GM13977 (cell line): Measurements from ENCODE around the gene WDR1.

ENCODE experiments used
- DNase-seq: peaks from one replicate; pipeline ENCODE4 v3.0.0; 2012; ENCODE audit warnings: low spot score
- CTCF ChIP-seq: IDR thresholded peaks from 2 replicates; pipeline ENCODE4 v1.5.1; 2012; ENCODE audit warnings: mild to moderate bottlenecking, control low read depth; ENCODE audit not compliant: insufficient read depth; ENCODE audit errors: extremely low read depth, missing control alignments
- in situ Hi-C: fragments of 300-500 bp; cut with MboI; formaldehyde crosslinking; loops from one replicate; pipeline ENCODE4 v1.12.0; 2022; ENCODE audit warnings: low sequenced_read_pairs, low pct_unique_long_range_greater_than_20kb, mixed read lengths, inconsistent platforms; ENCODE audit not compliant: unreplicated experiment

WDR1 gene

GRCh38 chr4:10119773-10120172 lies 3.2 kb upstream of the WDR1 start:
- in situ Hi-C loops: no loop called here
- no peak for DNase-seq
- no peak for TF ChIP-seq CTCF

GRCh38 chr4:10119278-10119677 lies 2.7 kb upstream of the WDR1 start:
- DNase-seq: no peak
- no peak for TF ChIP-seq CTCF

GRCh38 chr4:10118048-10119004 lies 1.7 kb upstream of the WDR1 start:
- in situ Hi-C loops: no loop called here
- TF ChIP-seq CTCF: no peak
- DNase-seq: peak; percentile 29

More at GRCh38 chr4:10119278-10119677, 2.7 kb upstream of the WDR1 start:
- in situ Hi-C loops: no loop called here

- in situ Hi-C loops: no loop called here
- DNase-seq: peak; percentile 52
- no peak for TF ChIP-seq CTCF
Observed at GRCh38 chr4:10117359-10118047, 904 bp upstream of the WDR1 start.

GRCh38 chr4:10115797-10116568 lies 616 bp downstream of the WDR1 start:
- peak; percentile 79 for DNase-seq
- no peak for TF ChIP-seq CTCF
- in situ Hi-C loops: no loop called here

- in situ Hi-C loops: no loop called here
- TF ChIP-seq CTCF: no peak
- DNase-seq: no peak
Observed at GRCh38 chr4:10115271-10115796, 1.3 kb downstream of the WDR1 start.
